HG02571 (cell line): ENCODE measurements around the gene TET3.

Experiments used
- ATAC-seq: cut with Tn5 transposase; IDR thresholded peaks from one replicate; pipeline ENCODE4 v1.9.1; 2021; ENCODE audit warnings: mild to moderate bottlenecking, moderate library complexity; ENCODE audit not compliant: unreplicated experiment

The TET3 gene

DNA sequence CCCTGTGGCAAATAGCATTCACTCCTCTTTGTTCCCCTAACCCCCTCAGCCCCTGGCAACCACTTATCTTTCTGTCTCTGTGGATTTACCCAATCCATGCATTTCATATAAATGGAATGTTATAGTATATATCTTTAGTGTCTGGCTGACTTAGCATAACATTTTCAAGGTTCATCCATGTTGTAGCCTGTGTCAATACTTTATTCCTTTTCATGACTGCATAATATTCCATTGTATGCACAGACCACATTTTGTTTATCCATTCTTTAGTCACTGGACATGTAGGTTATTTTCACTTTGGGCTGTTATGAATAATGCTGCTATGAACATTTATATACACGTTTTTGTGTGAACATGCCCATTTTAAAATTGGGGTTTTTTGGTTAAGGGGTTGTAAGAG, 42.8 kb downstream of the TET3 start:
- no peak for ATAC-seq

DNA sequence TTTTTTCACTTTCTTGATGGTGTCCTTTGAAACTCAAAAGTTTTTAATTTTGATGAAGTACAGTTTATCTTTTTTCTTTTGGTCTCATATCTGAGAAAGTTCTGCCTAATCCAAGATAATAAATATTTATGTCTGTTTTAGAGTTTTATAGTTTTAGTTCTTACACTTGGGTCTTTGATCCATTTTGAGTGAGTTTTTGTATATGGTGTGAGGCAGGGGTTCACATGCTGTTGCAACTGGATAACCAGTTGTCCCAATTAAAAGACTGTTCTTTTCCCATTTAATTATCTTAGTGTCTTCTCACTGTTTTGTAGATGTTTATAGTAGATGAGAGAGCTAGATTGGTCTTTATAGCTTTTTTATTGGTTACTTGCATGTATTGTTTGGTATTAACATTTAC, 43.6 kb downstream of the TET3 start:
- ATAC-seq = no peak

- no peak for ATAC-seq
Observed at GRCh38 chr2:74028741-74029140, 44.0 kb downstream of the TET3 start.

- no peak for ATAC-seq
Observed at GRCh38 chr2:74029714-74030397, 45.1 kb downstream of the TET3 start.

- no peak for ATAC-seq
Observed at GRCh38 chr2:74031221-74031620, 46.5 kb downstream of the TET3 start.

- no peak for ATAC-seq
Observed at GRCh38 chr2:74031959-74032287, 47.2 kb downstream of the TET3 start.

DNA sequence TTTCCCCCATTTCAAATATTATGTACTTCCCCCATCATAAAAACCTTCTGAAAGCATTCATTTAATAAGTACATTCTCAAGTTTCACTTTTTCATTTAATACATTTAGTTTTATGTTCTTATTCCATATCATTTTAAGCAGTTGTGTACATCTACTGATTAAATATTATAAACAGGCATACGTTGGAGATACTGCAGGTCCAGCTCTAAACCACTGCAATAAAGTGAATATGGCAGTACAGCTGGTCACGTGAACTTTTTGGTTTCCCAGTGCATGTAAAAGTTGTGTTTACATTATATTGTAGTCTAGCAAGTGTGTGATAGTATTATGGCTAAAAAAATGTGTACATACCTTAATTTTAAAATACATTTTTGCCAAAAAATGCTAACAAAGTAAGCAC, 48.7 kb downstream of the TET3 start:
- no peak for ATAC-seq
